GM12892 (cell line): ENCODE data around the gene ETFA.
A peak's percentile ranks its signal among the peaks of the same experiment; 100 is the strongest.

Experiments used
- DNase-seq: peaks from one replicate; pipeline ENCODE4 v3.0.0; 2011; ENCODE audit not compliant: insufficient read length
- FAIRE-seq: peaks from 2 replicates; lab custom pipeline; 2011; peaks lifted over from hg19 to GRCh38; lab: Jason Lieb, UNC
- POLR2A ChIP-seq: IDR thresholded peaks from 2 replicates; pipeline ENCODE4 v1.6.1; 2011; ENCODE audit warnings: low read depth, low read length, control low read depth
- POLR2AphosphoS5 ChIP-seq: IDR thresholded peaks from 2 replicates; pipeline ENCODE4 v1.6.1; 2011; ENCODE audit warnings: low read depth, low read length, control low read depth
- TAF1 ChIP-seq: IDR thresholded peaks from 2 replicates; pipeline ENCODE4 v1.6.1; 2011; ENCODE audit warnings: low read depth, mild to moderate bottlenecking, control low read depth, low read length, borderline replicate concordance

ETFA gene

DNA sequence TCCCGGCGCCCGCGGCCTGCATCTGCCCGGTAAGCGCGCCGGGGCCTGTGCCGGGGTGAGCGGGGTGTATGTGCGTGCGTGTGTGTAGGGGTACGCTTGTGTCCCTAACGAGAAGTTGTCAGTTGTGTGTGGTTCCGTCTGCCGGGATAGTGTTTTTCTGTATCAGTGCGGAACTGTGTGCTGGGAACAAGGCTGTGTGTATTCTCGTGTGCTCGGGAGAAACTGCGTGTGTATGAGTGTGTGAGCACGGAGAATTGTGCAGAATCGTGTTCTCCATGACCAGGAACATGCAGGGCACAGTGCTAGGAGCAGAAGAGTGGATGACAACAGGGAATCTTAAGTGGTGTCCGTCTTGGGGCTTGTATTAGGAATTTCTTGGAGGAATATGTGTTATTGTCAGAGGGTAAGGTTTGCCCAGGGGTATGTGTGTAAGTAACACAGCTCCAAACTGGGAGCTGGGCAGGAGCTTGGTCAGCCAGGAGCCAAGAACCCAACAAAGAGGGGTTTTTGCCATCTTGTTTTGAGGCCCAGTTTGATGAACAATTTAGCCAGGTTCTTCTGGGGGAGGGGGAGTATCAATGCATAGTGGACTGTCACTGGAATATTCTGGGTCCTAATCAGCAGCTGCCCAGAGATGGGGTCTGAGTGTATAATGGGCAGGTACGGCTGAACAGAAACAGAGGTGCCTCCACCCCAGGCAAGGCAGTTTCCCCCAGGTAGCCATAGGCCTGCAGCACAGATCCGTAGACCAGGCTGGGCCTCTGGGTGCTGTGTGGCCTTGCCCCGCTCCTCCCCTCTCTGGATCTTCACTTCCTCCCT lies 27.4 kb upstream of the ETFA start:
- DNase-seq (no peak), FAIRE-seq (peak; percentile 9)
- TF ChIP-seq POLR2A (no peak), TAF1 (no peak), POLR2AphosphoS5 (no peak)

DNA sequence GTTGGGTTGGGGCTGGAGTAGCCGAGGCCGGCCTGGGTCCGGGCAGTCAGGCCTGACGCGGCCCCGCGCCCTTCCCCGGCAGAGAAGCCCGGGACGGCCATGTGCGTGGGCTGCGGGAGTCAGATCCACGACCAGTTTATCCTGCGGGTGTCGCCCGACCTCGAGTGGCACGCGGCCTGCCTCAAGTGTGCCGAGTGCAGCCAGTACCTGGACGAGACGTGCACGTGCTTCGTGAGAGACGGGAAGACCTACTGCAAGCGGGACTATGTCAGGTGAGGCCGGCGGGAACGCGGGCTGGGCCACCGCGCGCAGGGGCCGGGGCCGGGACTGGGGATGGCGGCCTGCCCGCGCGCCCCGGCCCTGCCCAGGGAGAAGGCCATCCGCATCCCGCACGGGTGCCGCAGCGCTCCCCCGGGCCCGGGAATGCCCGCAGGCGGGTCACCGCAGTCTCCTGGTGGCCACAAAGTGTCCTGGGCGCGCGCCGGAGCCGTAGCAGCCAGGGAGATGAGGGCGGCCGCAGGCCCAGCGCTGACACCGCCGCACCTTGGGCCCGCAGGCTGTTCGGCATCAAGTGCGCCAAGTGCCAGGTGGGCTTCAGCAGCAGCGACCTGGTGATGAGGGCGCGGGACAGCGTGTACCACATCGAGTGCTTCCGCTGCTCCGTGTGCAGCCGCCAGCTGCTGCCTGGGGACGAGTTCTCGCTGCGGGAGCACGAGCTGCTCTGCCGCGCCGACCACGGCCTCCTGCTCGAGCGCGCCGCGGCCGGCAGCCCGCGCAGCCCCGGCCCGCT lies 26.6 kb upstream of the ETFA start:
- no peak for TF ChIP-seq POLR2A
- TF ChIP-seq POLR2AphosphoS5, result no peak
- TF ChIP-seq TAF1, result no peak
- FAIRE-seq, result no peak

DNA sequence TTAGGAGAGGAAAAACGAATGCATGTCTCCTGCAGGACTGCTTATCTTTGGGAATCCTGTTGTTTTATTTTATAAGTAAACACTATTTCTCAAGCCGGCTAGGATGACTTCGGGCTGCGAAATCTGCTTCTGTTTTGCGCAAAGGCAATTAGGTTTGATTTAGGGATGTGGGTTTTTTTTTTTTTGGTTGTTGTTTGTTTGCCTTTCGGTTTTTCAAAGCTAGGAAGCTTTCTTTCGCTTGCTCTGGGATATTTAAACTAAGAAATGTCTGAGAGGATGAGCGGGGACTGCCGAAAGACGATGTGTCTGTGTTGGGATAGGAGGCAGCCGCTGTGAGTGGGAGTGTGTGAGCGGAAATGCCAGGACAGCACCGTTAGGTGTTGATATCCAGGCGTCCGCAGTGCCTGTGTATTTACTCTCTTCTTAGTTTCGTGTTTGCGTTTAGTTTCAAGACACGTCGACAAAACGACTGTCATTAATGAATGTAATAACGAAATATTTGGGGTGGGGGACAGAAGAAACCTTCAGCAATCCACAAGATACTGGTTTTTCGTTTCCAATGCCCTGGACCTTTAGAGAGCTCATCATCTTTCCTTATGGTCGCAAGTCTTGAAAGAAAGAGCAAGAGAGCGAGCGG lies 25.9 kb upstream of the ETFA start:
- FAIRE-seq (peak; percentile 79), DNase-seq (no peak)
- no peak for TF ChIP-seq TAF1
- TF ChIP-seq POLR2AphosphoS5, result no peak

More for the DNA sequence above, 26.6 kb upstream of the ETFA start:
- no peak for DNase-seq

DNA sequence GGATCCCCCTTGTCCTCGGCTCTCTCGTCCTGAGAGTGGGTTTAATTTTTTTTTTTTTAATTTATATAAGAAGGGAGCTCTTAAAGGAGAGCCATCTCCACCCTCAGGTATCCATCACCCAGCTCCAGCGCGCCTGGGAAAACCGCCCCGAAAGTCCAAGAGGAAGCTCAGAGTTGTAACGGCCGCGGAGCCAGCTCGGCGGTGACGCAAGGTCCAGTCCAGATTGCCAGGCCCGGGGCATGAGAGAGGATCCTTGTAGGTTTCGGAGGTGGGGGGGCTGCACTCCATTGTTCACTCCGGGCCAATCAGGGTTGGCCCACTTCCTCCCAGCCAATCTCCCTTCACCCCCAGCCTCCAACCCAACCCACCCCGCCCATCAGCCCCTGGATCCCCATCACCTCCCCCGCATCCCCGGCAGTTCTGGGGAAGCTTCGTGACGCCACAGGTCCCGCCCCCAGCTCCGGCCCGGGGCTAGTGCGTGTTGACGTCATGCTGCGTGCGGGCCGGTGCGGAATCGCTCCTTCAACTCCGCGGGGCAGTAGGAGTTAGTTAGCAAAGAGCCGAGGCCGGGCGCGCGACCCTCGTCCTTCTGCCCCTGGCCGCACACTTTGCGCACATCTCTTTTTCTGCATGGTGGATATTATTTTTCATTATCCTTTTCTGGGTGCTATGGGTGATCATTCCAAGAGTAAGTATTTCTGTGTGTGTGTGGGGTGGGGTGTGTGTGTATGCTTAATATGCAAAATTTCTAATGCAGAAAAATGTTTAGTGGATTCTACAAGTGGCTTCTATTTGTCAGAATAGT lies 25.2 kb upstream of the ETFA start, which contains the start of gene ISL2:
TSS of gene ISL2 (plus strand) at position 520 of the 805 bp plus-strand sequence. CDS start at position 631, 111 bp downstream.
- TF ChIP-seq TAF1 (0 out of 2 replicates have a peak, but pooled peaks have one; percentile 32), POLR2AphosphoS5 (peak; percentile 78), POLR2A (peak; percentile 78)
- DNase-seq (peak; percentile 89), FAIRE-seq (peak; percentile 97)

DNA sequence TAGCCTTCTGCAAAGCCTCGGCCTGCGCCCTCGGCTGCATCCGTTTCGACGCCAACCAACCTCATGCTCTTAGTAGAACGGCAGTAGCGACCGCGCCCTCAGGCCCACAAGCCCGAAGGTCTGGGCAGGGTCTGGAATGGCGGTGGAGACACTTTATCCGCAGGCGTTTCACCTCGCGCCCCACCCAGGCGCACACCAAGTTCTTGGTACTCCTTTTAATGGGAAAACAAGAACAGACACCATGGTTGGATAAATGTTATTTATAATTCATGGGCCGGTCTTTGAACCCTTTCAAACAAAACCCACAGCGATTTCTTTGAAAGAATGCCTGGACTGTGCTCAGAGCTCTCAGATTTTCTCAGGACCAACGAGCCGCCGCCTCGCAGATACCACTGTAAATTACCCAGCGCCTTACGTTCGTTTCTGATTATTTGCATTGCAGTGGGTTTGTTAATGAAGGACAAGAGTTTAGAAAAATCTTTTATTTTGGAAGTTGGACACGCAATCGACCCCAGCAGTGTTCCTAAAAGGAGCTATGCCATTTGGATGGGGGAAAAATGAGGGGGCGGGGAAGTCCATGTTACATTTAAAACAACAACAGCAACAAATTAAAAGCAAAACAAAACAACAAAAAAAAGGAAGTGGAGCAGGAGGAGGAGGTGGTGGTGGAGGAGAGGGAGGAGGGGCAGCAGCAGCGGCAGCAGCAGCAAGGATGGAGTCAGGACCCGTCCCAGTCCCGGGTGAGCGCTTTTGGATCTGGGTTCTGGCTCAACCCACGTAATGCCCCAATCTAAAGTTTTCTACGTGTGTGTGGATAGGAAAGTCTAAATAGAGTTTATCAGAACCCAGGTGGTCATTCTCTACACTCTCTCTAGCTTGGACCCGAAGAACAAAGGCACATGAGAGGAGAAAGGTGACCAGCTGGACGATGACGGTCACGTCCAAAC lies 24.3 kb upstream of the ETFA start:
- TF ChIP-seq POLR2AphosphoS5 (no peak), POLR2A (no peak)
- FAIRE-seq (no peak), DNase-seq (no peak)

DNA sequence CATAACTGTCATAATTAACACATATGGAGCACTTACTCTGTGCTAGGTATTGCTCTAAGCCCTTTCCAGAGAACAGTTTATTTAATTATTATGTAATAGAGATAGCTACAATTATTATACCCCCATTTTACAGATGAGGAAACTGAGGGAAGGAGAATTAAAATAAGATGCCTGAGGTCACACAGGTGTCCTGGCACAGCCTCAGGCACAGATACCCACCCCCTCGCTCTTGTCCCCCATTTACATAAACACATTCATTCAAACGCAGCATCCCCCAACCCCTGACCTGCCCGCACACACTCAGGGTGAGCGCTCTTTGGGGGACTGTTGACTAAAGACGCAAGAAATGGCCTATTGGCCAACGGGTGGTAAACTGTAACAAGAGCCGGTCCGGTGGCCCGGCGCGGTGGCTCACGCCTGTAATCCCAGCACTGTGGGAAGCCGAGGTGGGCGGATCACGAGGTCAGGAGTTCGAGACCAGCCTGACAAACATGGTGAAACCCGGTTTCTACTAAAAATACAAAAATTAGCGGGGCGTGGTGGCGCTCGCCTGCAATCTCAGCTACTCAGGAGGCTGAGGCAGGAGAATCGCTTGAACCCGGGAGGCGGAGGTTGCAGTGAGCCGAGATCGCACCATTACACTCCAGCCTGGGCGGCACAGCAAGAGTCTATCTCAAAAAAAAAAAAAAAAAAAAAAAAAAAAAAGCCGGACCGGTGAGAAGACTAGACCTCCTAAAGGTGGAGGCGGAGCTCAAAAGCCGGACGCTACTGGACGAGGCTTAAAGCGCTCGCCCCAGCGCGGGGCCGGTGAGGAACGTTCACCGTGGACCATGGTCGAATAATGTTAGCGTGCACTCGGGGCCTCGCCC lies 23.4 kb upstream of the ETFA start:
- DNase-seq, result no peak
- FAIRE-seq, result no peak
- no peak for TF ChIP-seq POLR2A

DNA sequence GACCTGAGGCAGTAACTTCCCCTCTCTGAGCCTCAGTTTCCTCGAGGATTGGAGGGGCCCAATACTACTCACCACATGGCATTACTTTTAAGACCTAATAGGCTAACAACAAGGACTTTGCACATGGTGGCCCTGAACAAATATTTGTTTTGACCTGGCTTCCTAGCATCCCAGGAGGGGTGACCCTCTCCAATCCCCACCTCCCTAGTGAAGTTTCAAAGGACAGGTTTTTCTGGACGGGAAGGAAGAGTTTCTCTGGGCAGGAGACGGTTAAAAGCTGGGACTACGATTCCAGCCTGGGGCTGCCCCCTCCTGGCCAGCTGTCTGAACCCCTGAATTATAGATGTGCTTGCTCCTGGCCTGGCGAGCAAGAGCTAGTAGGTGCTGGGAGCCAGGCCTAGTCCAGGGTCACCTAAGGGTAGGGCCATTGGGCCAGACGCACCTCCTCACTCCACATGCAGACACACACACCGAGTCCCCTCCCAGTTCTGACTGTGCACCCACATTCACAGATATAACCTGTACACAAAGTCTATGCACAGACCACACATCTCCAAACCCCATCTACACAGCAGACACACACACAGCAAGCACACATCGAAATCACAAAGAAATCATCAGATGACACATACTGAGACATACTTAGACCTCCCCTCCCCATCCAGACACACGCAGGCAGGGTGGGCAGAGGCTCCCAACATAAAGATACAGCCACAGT lies 22.6 kb upstream of the ETFA start:
- FAIRE-seq, result peak; percentile 70
- no peak for TF ChIP-seq POLR2A
- no peak for TF ChIP-seq TAF1
- no peak for TF ChIP-seq POLR2AphosphoS5
- no peak for DNase-seq

DNA sequence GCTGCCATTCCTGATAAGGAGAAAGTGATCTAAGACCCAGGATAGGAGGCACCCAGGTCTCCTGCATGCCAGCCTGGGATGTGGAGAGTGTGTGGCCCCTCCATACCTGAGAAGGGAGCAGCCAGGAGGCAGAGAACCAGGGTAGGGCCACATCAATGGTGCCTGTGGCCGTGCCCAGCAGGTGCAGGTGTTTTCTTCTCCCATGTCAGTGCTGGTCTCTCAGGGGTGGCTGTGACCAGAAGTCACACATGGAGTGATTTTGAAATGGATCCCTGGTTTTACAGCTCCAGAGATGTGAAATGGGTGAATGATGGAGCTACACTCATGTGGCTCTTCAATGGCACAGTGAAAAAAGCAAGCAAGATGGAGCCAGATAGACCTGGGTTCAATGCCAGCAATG lies 22.0 kb upstream of the ETFA start:
- FAIRE-seq, result no peak
- DNase-seq, result no peak
- no peak for TF ChIP-seq TAF1
- TF ChIP-seq POLR2A, result no peak
- TF ChIP-seq POLR2AphosphoS5, result no peak

DNA sequence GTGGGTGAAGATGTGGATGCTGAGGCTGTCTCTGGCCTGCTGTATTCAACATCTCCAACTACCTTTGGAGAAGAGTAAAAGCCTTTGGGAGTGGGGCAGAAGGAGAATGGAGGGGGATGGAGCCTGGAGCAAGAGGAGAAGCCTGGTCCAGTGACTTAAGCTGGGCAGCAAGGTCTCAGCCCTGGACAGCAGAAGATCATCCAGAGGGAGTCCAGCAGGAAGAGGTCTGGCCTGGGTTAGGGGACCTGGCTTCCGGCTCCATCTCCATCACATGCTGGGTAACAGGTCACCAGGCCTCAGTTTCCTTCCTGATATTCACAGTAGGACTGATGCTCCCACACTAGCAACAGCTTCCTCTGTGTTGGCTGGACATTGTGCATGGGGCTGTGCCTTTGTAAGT lies 21.5 kb upstream of the ETFA start:
- no peak for TF ChIP-seq POLR2AphosphoS5
- TF ChIP-seq POLR2A, result no peak
- DNase-seq (no peak), FAIRE-seq (no peak)
